ENCODE measurements around the gene RTKN.

Gene RTKN

DNA sequence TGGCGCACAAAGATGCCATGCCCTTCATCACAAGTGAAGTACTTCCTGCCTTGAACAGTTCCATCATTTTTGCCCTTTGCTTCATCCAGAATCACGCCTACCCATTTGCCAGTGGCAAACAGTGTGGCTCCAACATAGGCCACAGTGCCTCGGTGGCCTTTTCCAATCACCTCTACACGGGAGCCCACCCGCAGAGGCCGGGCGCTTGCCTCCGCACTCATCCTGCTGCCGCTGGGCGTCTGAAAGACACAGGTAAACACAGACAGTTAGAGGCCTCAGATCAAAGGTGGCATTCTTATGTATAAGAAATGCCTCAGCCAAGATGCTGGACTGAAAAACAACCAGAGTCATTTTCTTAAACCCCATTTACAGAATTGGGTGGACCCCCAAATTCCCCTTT lies 63.7 kb downstream of the RTKN start:
- TF ChIP-seq, protein P1, sequence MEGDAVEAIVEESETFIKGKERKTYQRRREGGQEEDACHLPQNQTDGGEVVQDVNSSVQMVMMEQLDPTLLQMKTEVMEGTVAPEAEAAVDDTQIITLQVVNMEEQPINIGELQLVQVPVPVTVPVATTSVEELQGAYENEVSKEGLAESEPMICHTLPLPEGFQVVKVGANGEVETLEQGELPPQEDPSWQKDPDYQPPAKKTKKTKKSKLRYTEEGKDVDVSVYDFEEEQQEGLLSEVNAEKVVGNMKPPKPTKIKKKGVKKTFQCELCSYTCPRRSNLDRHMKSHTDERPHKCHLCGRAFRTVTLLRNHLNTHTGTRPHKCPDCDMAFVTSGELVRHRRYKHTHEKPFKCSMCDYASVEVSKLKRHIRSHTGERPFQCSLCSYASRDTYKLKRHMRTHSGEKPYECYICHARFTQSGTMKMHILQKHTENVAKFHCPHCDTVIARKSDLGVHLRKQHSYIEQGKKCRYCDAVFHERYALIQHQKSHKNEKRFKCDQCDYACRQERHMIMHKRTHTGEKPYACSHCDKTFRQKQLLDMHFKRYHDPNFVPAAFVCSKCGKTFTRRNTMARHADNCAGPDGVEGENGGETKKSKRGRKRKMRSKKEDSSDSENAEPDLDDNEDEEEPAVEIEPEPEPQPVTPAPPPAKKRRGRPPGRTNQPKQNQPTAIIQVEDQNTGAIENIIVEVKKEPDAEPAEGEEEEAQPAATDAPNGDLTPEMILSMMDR (IDR thresholded peaks at IDR 0.05; ENCODE audit: control insufficient read depth, insufficient read depth, low read depth, low read length, missing control alignments), result no peak
- DNase-seq (ENCODE audit: low read depth), result no peak
- H3K4me3 ChIP-seq (ENCODE audit: control insufficient read depth, low read depth, low read length), result no peak overlapping the region

DNA sequence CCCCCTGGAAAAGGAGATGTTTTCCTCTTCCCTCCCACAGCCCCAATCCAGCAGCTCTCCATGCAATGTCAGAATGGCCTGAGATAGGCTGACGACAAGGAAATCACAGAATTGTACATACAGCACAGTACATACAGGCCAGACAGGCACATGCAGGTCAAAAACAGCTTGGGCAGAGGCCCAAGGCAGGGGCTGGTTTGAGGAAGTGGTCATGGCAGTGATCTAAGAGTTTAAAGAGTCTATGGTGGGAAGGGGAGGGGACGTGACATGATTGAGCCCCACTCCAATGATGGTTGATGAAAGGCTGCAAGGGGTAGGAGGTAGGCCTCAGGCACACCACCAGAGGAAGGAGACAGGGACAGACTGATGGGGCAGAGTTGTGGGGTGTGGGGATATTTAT lies 65.9 kb downstream of the RTKN start:
- TF ChIP-seq, protein P1 (IDR thresholded peaks at IDR 0.05; ENCODE audit: control insufficient read depth, insufficient read depth, low read depth, low read length, missing control alignments), result no peak
- no peak overlapping the region for H3K4me3 ChIP-seq (ENCODE audit: control insufficient read depth, low read depth, low read length)
- no peak for DNase-seq (ENCODE audit: low read depth)

All from AG09309 (cell line).